NCI-H2107 (cell line): ENCODE measurements around the gene TBC1D12.
"Not testable (repeated sequence)": the region's sequence is repeated elsewhere in the genome, so short reads cannot be mapped to it uniquely, and the experiment has no call there.

ENCODE experiments used
- DNase-seq: peaks from one replicate; lab custom pipeline; 2025; lab: John Stamatoyannopoulos, UW

Gene TBC1D12

DNA sequence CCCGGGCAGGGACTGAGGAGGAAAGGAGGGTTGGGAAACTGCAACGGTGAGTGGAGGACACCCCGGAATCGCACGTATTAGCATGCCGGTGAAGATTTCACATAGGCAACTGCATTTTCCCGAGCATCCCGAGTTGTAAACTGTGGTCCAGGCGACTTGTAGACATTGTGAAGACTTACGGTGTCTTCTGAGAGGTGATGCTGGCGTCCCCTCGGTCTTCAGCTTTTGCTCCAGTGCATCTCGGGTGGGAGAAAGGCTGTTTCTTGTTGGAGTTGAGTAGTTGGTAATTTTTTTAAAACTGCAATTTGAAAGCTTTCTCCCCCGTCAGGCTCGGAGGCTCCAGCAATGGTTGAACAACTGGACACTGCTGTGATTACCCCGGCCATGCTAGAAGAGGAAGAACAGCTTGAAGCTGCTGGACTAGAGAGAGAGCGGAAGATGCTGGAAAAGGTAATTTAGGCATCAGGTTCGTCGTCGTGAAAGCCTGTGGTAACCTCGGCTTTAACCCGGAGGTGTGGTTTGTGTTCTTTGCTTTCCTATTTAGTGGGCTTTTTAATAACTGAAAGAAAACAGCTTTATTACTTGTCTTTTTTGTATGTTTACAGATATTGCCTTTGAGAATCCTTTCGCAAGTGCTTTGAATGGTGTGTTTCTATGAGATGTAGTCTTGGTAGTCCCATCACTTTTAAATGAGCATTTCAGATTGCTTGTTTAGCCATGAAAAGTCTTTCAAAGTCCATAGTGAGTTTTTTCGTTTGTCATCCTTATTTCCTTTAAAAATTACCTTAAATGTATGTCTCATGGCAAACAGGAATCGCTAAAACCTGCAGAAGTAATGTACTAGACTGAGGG is 143.9 kb downstream of the TBC1D12 start:
- no peak for DNase-seq

DNA sequence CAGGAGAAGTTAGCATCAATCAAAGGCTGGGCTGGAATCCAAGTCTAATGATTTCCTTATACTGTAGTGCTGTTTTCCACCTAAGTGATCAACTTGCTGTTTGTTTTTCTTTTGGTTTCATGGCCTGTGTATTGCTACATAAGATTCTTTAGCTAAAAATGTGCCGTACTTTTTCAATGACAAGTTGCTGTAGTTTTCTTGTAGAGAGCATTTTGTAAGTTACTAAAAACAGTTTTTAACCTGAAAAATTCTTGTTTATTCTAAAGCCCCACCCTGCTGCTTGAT is 144.5 kb downstream of the TBC1D12 start:
- no peak for DNase-seq

DNA sequence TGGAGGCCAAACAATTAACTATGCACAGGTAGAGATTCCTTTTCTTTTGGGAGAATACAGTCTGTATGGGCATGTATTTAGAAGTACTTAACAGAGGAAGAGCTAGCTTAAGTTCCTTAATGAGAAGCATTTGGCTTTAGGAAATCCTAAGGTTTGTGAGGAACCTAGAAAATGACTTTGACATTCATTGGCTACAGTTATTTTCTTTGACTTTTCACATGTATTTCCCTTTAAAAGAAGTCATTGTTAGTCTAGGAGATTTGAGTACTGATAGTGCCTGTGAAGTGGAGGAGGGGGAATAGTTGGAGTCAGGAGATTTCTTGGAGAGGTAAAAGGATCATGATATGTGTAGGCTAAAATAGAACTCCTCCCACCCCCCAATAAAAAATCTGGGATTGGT is 146.9 kb downstream of the TBC1D12 start:
- no peak for DNase-seq

DNA sequence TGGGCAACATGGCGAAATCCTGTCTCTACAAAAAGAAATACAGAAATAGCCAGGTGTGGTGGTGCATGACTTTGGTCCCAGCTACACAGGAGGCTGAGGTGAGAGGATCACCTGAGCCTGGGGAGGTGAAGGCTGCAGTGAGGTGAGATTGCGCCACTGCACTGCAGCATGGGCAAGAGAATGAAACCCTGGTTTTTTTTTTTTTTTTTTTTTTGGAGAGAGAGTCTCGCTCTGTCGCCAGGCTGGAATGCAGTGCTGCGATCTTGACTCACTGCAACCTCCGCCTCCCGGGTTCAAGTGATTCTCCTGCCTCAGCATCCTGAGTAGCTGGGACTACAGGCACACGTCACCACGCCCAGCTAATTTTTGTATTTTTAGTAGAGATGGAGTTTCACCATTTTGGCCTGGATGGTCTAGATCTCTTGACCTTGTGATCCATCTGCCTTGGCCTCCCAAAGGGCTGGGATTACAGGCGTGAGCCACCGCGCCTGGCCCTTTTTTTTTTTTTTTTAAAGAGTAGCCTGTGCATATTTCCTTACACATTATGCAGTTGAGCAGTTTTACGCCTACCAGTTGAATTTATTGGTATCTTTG is 165.5 kb downstream of the TBC1D12 start:
- DNase-seq, result not testable (repeated sequence)

DNA sequence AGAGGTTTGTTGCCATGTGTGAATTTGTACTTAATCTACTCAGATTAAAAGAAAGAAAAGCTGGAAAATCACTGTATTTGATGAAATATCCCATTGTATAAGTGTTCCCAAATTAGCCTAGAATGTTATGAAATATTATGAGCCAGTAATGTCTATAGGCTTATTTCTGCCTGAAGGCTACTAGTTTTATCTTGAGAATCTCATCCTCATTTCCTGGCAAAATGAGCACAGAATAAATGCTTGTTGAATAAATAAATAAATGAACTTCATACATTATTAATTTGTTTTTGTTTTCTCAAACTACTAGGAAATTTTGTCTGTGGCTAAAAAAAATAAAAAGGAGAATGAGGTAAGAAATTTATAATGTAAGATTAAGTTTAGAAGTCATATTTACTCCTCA is 168.7 kb downstream of the TBC1D12 start:
- no peak for DNase-seq

DNA sequence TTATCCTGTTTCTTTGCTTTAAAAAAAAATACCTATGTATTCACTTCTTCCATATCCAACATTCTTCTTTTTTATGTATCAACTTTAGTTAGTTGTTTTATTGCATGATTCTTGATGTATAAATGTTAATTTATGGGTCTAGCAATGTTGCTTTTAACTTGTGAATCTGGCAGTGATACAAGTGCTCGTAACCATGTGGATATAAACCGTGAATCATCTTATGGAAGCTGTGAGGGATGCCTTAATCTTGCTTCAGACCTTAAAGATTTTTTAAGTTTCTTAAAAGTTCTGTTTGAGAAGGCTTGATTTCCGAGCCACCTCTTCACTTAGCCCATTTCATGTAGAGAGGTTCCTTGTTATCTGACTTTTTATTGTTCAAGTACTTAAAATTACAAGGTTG is 169.2 kb downstream of the TBC1D12 start:
- no peak for DNase-seq

DNA sequence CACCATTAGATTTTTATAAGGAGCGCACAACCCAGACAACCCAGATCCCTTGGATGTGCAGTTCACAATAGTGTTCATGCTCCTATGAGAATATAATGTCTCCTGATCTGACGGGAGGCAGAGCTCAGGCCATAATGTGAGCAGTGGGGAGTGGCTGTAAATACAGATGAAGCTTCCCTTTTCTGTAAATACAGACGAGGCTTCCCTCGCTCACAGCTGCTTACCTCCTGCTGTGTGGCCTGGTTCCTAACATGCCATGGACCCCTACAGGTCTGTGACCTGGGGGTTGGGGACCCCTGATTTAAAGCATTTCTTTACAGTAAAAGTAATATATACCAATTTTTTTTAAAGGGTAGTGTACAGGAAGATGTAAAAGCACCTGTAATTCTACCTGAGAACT is 176.4 kb downstream of the TBC1D12 start:
- DNase-seq, result no peak

DNA sequence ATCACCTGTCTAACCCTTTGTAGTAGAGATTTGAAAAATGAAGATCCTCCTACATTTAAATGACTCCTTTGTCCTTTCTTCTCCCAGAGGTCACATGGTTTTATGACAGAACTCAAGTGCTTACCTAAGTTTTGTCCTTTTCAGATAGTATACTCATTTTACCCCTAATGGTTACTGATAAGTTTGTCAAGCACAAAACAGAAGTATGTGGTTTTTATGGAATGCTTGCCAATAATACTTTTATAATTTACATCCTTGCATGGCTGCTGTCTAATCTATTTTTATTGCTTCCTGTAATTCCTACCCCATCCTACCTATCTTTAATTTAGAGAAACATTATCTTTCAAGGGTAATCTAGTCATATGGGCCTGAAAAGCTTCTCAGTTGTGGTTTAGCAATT is 180.8 kb downstream of the TBC1D12 start:
- DNase-seq, result no peak
